NOMO-1 treated with dmso at 0.1 percent for 144 hours (cell line): ENCODE data around the gene COCH.
A peak's percentile ranks its signal among the peaks of the same experiment; 100 is the strongest.

Experiments used
- DNase-seq: peaks from one replicate; lab custom pipeline; 2025; ENCODE audit not compliant: unreplicated experiment; lab: John Stamatoyannopoulos, UW

COCH gene

GRCh38 chr14:30874120-30874998, at the start of gene COCH:
Gene COCH (plus strand): TSS chr14:30874559. CDS start chr14:30874939, 380 bp downstream.
- DNase-seq = peak; percentile 31

GRCh38 chr14:30826070-30826469, 48.3 kb upstream of the COCH start:
- no peak for DNase-seq

GRCh38 chr14:30829853-30830252, 44.5 kb upstream of the COCH start:
- no peak for DNase-seq

GRCh38 chr14:30834353-30834752, 40.0 kb upstream of the COCH start:
- DNase-seq = no peak

- no peak for DNase-seq
These were observed 36.0 kb upstream of the COCH start for GRCh38 chr14:30838351-30838750.

GRCh38 chr14:30840086-30840779, 34.1 kb upstream of the COCH start:
- DNase-seq = no peak

GRCh38 chr14:30842431-30842830, 31.9 kb upstream of the COCH start:
- no peak for DNase-seq

GRCh38 chr14:30848449-30849240, 25.7 kb upstream of the COCH start:
- peak; percentile 44 for DNase-seq

- DNase-seq = peak; percentile 44
These were observed 25.0 kb upstream of the COCH start for GRCh38 chr14:30849354-30849753.

- no peak for DNase-seq
These were observed 24.4 kb upstream of the COCH start for GRCh38 chr14:30849983-30850382.

GRCh38 chr14:30853946-30854345, 20.4 kb upstream of the COCH start:
- no peak for DNase-seq

- DNase-seq = no peak
These were observed 19.9 kb upstream of the COCH start for GRCh38 chr14:30854492-30854891.

- no peak for DNase-seq
These were observed 18.9 kb upstream of the COCH start for GRCh38 chr14:30855345-30856037.

- peak; percentile 13 for DNase-seq
These were observed 13.2 kb upstream of the COCH start for GRCh38 chr14:30861200-30861599.

GRCh38 chr14:30864934-30865333, 9.4 kb upstream of the COCH start:
- no peak for DNase-seq

- no peak for DNase-seq
These were observed 5.6 kb upstream of the COCH start for GRCh38 chr14:30868736-30869135.

GRCh38 chr14:30869551-30870155, 4.7 kb upstream of the COCH start:
- DNase-seq = no peak

- DNase-seq = no peak
These were observed 1.8 kb upstream of the COCH start for GRCh38 chr14:30872602-30873001.

GRCh38 chr14:30873308-30874119, 845 bp upstream of the COCH start:
- no peak for DNase-seq
